GM12878 (cell line): ENCODE measurements around the gene PRTFDC1. TPM values are rescaled to one million over a fixed set of nuclear protein-coding genes. Genes with fewer than 3 reads are reported as not detected.

Experiments used
- polyA plus RNA-seq, 11 experiments: library from polyadenylated mRNA; depleted of rRNA in 4 of 11; unstranded in 6 of 11; stranded (reverse) in 5 of 11; fragments of >200 nt; fragmentation: Nextera tagmentation in 4 of 11; fragmentation: Illumina TruSeq in 1 of 11; extraction: Ambion mirVana in 4 of 11; extraction: Trizol in 1 of 11; gene quantifications; 1 replicate in 1 of 11; 2 replicates in 10 of 11; pipeline versions ENCODE4 v1.2.1 to v1.2.3, GENCODE V29; 2011 to 2016; ENCODE audit warnings: inconsistent platforms in 2 of 11, missing spikeins in 2 of 11, low read depth in 1 of 11
- small RNA-seq: library from RNA; depleted of rRNA; stranded (forward); fragments of <200 nt; gene quantifications from one replicate; pipeline ENCODE3, GENCODE V24; 2014
- total RNA-seq, 4 experiments: library from RNA; depleted of rRNA in 3 of 4; stranded (reverse); fragments of >200 nt in 3 of 4; fragmentation: Illumina TruSeq in 1 of 4; extraction: Trizol in 1 of 4; gene quantifications; 2 replicates each; pipeline versions ENCODE4 v1.2.1 to v1.2.3, GENCODE V29; 2013 to 2021

PRTFDC1 gene
- total and polyA plus RNA-seq, 10 of the 15 experiments (the other 5 are each of a cell fraction or from before 2014, with no cell fraction given): 5.5 to 17.3 (median 11.3) TPM

Small RNAs within 50 kb of the gene (small RNA-seq; reads per million reads assigned to genes)
- gene AL512598.1: not detected
- gene RN7SKP241: not detected

Other genes with a start within 250 kb of the PRTFDC1 start
- 40.8 and 44.4 TPM in 2 replicates for gene ARHGAP21, start 228.7 kb downstream of the PRTFDC1 start, total RNA-seq (2014; rRNA removed)
- gene ARHGAP21, start 228.7 kb downstream of the PRTFDC1 start, total RNA-seq (2014; rRNA removed; fragmentation: Illumina TruSeq; extraction: Trizol): 56.7 and 61.5 TPM in 2 replicates
- 50.7 and 55.0 TPM in 2 replicates for gene ARHGAP21, start 228.7 kb downstream of the PRTFDC1 start, total RNA-seq (2021)
- gene ARHGAP21, start 228.7 kb downstream of the PRTFDC1 start, polyA plus RNA-seq (2011; rRNA removed): 100 and 103 TPM in 2 replicates
- gene ARHGAP21, start 228.7 kb downstream of the PRTFDC1 start, polyA plus RNA-seq (2014; fragmentation: Illumina TruSeq; extraction: Trizol): 58.9 and 68.4 TPM in 2 replicates
- 10 to 100 TPM; 11.7 to 12.2 TPM for gene ARHGAP21, start 228.7 kb downstream of the PRTFDC1 start, polyA plus RNA-seq (2014; fragmentation: Nextera tagmentation; extraction: Ambion mirVana)
- 30.2 and 34.3 TPM in 2 replicates for gene ARHGAP21, start 228.7 kb downstream of the PRTFDC1 start, polyA plus RNA-seq (2014; rRNA removed)
- 10 to 100 TPM; 12.7 to 14.6 TPM for gene ARHGAP21, start 228.7 kb downstream of the PRTFDC1 start, polyA plus RNA-seq (2016; fragmentation: Nextera tagmentation; extraction: Ambion mirVana)
- gene ENKUR, start 63.6 kb upstream of the PRTFDC1 start, total RNA-seq (2014; rRNA removed): not detected in 2 replicates
- gene ENKUR, start 63.6 kb upstream of the PRTFDC1 start, total RNA-seq (2014; rRNA removed; fragmentation: Illumina TruSeq; extraction: Trizol): not detected in 2 replicates
- 0.08 TPM in 1 of 2 replicates, not detected in the other for gene ENKUR, start 63.6 kb upstream of the PRTFDC1 start, total RNA-seq (2021)
- gene ENKUR, start 63.6 kb upstream of the PRTFDC1 start, polyA plus RNA-seq (2011; rRNA removed): 0.06 TPM in 1 of 2 replicates, not detected in the other
- gene ENKUR, start 63.6 kb upstream of the PRTFDC1 start, polyA plus RNA-seq (2014; fragmentation: Illumina TruSeq; extraction: Trizol): 0.01 TPM in 1 of 2 replicates, not detected in the other
- under 1 TPM; 0.05 to 0.16 TPM for gene ENKUR, start 63.6 kb upstream of the PRTFDC1 start, polyA plus RNA-seq (2014; fragmentation: Nextera tagmentation; extraction: Ambion mirVana)
- gene ENKUR, start 63.6 kb upstream of the PRTFDC1 start, polyA plus RNA-seq (2014; rRNA removed): not detected in 2 replicates
- under 1 TPM in 1 of 2 experiments, not detected in 1; 0.19 TPM for gene ENKUR, start 63.6 kb upstream of the PRTFDC1 start, polyA plus RNA-seq (2016; fragmentation: Nextera tagmentation; extraction: Ambion mirVana)
- gene THNSL1, start 64.0 kb upstream of the PRTFDC1 start, total RNA-seq (2014; rRNA removed): 4.2 and 5.7 TPM in 2 replicates
- 7.8 and 8.1 TPM in 2 replicates for gene THNSL1, start 64.0 kb upstream of the PRTFDC1 start, total RNA-seq (2014; rRNA removed; fragmentation: Illumina TruSeq; extraction: Trizol)
- 6.1 and 6.3 TPM in 2 replicates for gene THNSL1, start 64.0 kb upstream of the PRTFDC1 start, total RNA-seq (2021)
- gene THNSL1, start 64.0 kb upstream of the PRTFDC1 start, polyA plus RNA-seq (2011; rRNA removed): 4.3 and 7.2 TPM in 2 replicates
- gene THNSL1, start 64.0 kb upstream of the PRTFDC1 start, polyA plus RNA-seq (2014; fragmentation: Illumina TruSeq; extraction: Trizol): 7.5 and 11.6 TPM in 2 replicates
- gene THNSL1, start 64.0 kb upstream of the PRTFDC1 start, polyA plus RNA-seq (2014; fragmentation: Nextera tagmentation; extraction: Ambion mirVana): 1 to 10 TPM; 5.8 to 6.1 TPM
- 4.6 and 5.7 TPM in 2 replicates for gene THNSL1, start 64.0 kb upstream of the PRTFDC1 start, polyA plus RNA-seq (2014; rRNA removed)
- gene THNSL1, start 64.0 kb upstream of the PRTFDC1 start, polyA plus RNA-seq (2016; fragmentation: Nextera tagmentation; extraction: Ambion mirVana): 10 to 100 TPM; 16.7 to 17.5 TPM
- gene GPR158, start 222.4 kb upstream of the PRTFDC1 start, total RNA-seq (2014; rRNA removed): not detected in 2 replicates
- not detected in 2 replicates for gene GPR158, start 222.4 kb upstream of the PRTFDC1 start, total RNA-seq (2014; rRNA removed; fragmentation: Illumina TruSeq; extraction: Trizol)
- gene GPR158, start 222.4 kb upstream of the PRTFDC1 start, total RNA-seq (2021): not detected in 2 replicates
- gene GPR158, start 222.4 kb upstream of the PRTFDC1 start, polyA plus RNA-seq (2011; rRNA removed): not detected in 2 replicates
- gene GPR158, start 222.4 kb upstream of the PRTFDC1 start, polyA plus RNA-seq (2014; fragmentation: Illumina TruSeq; extraction: Trizol): not detected in 2 replicates
- not detected for gene GPR158, start 222.4 kb upstream of the PRTFDC1 start, polyA plus RNA-seq (2014; fragmentation: Nextera tagmentation; extraction: Ambion mirVana)
- gene GPR158, start 222.4 kb upstream of the PRTFDC1 start, polyA plus RNA-seq (2014; rRNA removed): not detected in 2 replicates
- not detected for gene GPR158, start 222.4 kb upstream of the PRTFDC1 start, polyA plus RNA-seq (2016; fragmentation: Nextera tagmentation; extraction: Ambion mirVana)